Mesenteric fat pad (tissue), 1 donor: ENCODE results near the gene TMEM131. TPM values are rescaled to one million over a fixed set of nuclear protein-coding genes. Genes with fewer than 3 reads are reported as not detected.
A peak's percentile ranks its signal among the peaks of the same experiment; 100 is the strongest.

Experiments
- DNase-seq: peaks from one replicate; pipeline ENCODE4 v3.0.0-alpha.2; 2020; ENCODE audit warnings: low spot score
- total RNA-seq: library from RNA; stranded (reverse); fragmentation: NEBNext Ultra II Directional; extraction: Animal tissue kit (Norgen Biotek cat#: 25700); gene quantifications from one replicate; pipeline ENCODE4 v1.2.1, GENCODE V29; 2021
- donor health status: DM: yes; HTN: yes; CAD: no.

Gene TMEM131
- total RNA-seq, 1 donor from 2014 or later = 34.8 TPM

DNA sequence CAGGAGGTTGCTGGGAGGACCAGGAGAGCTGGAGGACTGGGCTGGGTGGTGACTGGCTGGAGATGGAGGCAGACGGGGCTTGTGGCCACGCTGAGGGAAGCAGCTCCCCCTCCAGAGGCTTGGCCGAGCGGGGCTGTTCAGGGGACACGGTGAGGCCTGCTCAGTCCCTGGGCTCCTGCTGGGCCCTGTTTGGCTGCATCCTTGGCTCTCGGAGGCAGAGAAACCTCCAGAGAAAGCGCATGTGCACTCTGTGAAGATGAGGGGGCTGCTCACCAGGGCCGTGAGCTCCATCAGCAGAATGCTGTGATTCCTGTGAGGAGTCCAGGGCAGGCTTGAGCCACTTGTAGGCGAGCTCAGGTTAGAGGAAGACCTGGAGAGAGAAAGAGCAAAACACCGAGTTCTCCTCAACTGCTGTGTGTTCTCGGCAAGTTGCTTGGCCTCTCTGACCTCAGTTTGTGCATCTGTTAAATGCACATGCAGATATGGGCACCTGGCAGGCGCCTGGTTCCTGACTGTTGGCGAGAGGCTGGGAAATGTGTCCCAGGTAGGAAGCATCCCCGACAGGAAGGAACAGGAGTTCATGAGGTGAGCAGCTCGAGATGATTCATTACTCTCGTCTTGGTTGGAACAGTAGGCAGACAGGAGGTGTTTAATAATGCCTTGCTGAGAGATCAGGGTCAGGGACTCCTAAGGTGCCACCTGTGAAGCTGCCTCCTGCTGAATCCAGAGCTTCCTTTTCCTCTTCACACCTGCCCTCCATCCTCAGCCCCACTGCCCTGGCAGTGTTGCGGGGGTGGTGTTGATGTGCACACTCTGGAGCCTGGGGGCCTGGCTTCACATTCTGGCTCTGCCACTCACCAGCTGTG is 281.4 kb downstream of the TMEM131 start:
- DNase-seq = no peak

DNA sequence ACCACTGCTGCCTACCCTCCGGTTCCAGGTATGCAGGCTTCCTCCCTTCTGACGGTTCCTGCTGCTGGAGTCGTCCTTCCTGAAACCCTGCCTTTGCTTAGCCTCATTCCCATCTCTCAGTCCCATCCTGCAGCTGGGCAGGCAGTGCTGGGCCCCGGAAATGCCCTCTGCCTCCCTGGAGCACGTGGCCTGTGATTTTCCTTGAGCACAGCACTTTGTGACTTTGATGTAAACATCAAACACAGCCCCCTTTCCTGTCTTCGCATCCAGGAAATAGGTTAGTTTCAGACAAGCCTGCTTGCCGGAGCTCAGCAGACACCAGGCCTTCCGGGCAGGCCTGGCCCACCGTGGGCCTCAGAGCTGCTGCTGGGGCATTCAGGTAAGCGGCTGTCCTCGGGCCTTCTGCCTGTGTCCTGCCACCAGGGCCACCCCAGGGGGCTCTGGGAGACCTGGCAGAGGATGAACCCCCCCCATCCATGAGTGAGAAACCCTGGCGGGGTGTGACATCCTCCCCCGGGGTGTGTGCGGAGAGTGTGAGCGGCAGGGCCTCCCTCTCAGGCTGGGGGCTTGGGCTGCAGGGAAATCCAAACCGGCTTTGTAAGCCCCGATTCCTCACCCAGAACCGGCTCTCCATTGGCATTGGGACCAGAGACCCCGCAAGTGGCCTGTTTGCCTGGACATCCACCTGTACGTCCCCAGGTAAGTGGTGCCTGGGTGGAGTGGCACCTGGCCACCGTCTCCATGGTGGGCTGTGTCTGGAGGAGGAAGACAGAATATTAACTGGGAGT is 282.3 kb downstream of the TMEM131 start, which contains the start of gene ZAP70:
Gene ZAP70 (plus strand): TSS at position 281 of the 788 bp plus-strand sequence. CDS start 10,461 bp downstream, outside the sequence.
- peak; percentile 75 for DNase-seq

- DNase-seq = peak; percentile 43
These were observed 283.0 kb downstream of the TMEM131 start for GRCh38 chr2:97712693-97713295.

GRCh38 chr2:97712175-97712574 is 283.6 kb downstream of the TMEM131 start:
- DNase-seq = peak; percentile 55

- DNase-seq = no peak
These were observed 284.4 kb downstream of the TMEM131 start for GRCh38 chr2:97711394-97711711.

DNA sequence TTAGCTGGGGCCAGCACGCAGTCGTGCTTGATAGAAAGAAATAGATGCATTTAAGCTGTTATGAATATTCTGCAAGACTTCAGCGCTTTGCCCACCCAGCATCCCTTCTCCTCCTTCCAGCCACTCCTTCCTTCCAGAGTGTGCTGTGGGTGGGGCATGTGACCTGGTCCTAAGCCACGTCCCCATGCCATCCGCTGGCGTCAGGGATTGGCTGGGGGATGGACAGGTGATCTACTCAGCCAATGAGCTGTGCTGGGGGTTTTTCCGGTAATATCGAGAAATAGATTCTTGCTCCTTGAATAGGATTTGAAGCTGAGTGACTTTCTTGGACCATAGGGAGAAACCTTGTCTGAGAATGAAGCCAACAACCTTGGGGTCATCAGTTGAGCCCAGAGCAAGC is 287.1 kb downstream of the TMEM131 start:
- peak; percentile 30 for DNase-seq

- DNase-seq = peak; percentile 64
These were observed 287.7 kb downstream of the TMEM131 start for GRCh38 chr2:97708048-97708380.

GRCh38 chr2:97707362-97708047 is 288.2 kb downstream of the TMEM131 start:
- DNase-seq = peak; percentile 80

- peak; percentile 60 for DNase-seq
These were observed 288.9 kb downstream of the TMEM131 start for GRCh38 chr2:97706708-97707345.

Other genes starting within 250 kb of the TMEM131 start
- not detected for gene VWA3B, start 91.2 kb upstream of the TMEM131 start, total RNA-seq